ENCODE results near the gene MON2. TPM values are rescaled to one million over a fixed set of nuclear protein-coding genes. Genes with fewer than 3 reads are reported as not detected.

The MON2 gene
- total and polyA plus RNA-seq, 2 donors (not counting 3 experiments of a cell fraction or from before 2014, with no cell fraction given): 8.9 to 41.8 TPM

GRCh38 chr12:62446754-62447452 is 19.7 kb upstream of the MON2 start:
- H3K9me3 ChIP-seq (replicated peaks; ENCODE audit: control insufficient read depth, insufficient read depth, low read length): no peaks in the 10 kb centered on the region
- TF ChIP-seq JUN (IDR thresholded peaks at IDR 0.05; ENCODE audit: borderline replicate concordance, insufficient read depth, insufficient read length, low read depth) (no peak), POLR2A (IDR thresholded peaks at IDR 0.05; ENCODE audit: low read depth, low read length) (no peak), FOS (IDR thresholded peaks at IDR 0.05; ENCODE audit: borderline replicate concordance, insufficient read depth, low read length) (no peak), MAX (IDR thresholded peaks at IDR 0.05; ENCODE audit: insufficient read depth, insufficient read length) (no peak), CTCF (IDR thresholded peaks at IDR 0.05; ENCODE audit: extremely low read depth in 1 of 2, insufficient read depth in 1 of 2, low read depth in 1 of 2, low read length in 2 of 2) (no peak), POLR2AphosphoS5 (IDR thresholded peaks at IDR 0.05; ENCODE audit: insufficient read depth, low read depth, low read length) (no peak), MYC (IDR thresholded peaks at IDR 0.05; ENCODE audit: low read depth, low read length) (no peak), EZH2 (IDR thresholded peaks at IDR 0.05; ENCODE audit: borderline replicate concordance, low read depth, low read length, severe bottlenecking) (no peak), GATA2 (IDR thresholded peaks at IDR 0.05; ENCODE audit: insufficient read depth, insufficient read length, low read depth, low read length) (no peak)
- DNase-seq (ENCODE audit: low read depth, low spot score): no peak
- no peak overlapping the region for H3K27ac ChIP-seq (ENCODE audit: insufficient read depth, low read depth, low read length)
- H3K9ac ChIP-seq (replicated peaks; ENCODE audit: extremely low read depth, insufficient read depth, low read length): no peak overlapping the region
- H3K27me3 ChIP-seq (ENCODE audit: control insufficient read depth in 2 of 2, insufficient read depth in 2 of 2, low read length in 2 of 2): peaks cover 2 to 16% of the 10 kb centered on the region in 2 experiments
- ChIA-PET CTCF (interaction anchor here (1.5 kb wide), 1 partner anchor 11 kb away, joined by 4 read pairs; no protein-coding TSS in a partner anchor), POLR2A (no interaction called here)
- H3K4me3 ChIP-seq (replicated peaks in 1 of 3; ENCODE audit: insufficient read depth in 1 of 3, low read depth in 1 of 3, low read length in 3 of 3): no peak overlapping the region
- no peaks in the 10 kb centered on the region for H3K9me1 ChIP-seq (replicated peaks; ENCODE audit: control insufficient read depth, extremely low read depth, insufficient read depth, low read length)
- intact Hi-C loops (cut with micrococcal nuclease): no loop called here
- dilution Hi-C loops (cut with MboI; ENCODE audit: extremely low pct_ligation_motif_present, low sequenced_read_pairs): no loop called here
- no peaks in the 10 kb centered on the region for H3K4me1 ChIP-seq (ENCODE audit: control insufficient read depth, extremely low read depth, insufficient read depth, low read length)
- H3K36me3 ChIP-seq (ENCODE audit: control insufficient read depth in 2 of 2, extremely low read depth in 1 of 2, insufficient read depth in 2 of 2, low read length in 2 of 2): no peaks in the 10 kb centered on the region
- no peaks in the 10 kb centered on the region for H4K20me1 ChIP-seq (replicated peaks; ENCODE audit: control insufficient read depth, extremely low read depth, insufficient read depth, low read length)
- no peak overlapping the region for H3K4me2 ChIP-seq (ENCODE audit: insufficient read depth, low read length)
- H2AFZ ChIP-seq (ENCODE audit: low read depth, low read length): no peak overlapping the region
- FAIRE-seq: no peak
- no TSS peak for BruUV-seq (replicated peaks)
- H3K79me2 ChIP-seq (ENCODE audit: control insufficient read depth, insufficient read depth, low read length): no peaks in the 10 kb centered on the region

All from endothelial cell of umbilical vein (primary cell).